ENCODE data around the gene SCARB1. TPM values are rescaled to one million over a fixed set of nuclear protein-coding genes. Genes with fewer than 3 reads are reported as not detected.

Gene SCARB1
- total RNA-seq, 1 donor from 2014 or later = 81.1 TPM

DNA sequence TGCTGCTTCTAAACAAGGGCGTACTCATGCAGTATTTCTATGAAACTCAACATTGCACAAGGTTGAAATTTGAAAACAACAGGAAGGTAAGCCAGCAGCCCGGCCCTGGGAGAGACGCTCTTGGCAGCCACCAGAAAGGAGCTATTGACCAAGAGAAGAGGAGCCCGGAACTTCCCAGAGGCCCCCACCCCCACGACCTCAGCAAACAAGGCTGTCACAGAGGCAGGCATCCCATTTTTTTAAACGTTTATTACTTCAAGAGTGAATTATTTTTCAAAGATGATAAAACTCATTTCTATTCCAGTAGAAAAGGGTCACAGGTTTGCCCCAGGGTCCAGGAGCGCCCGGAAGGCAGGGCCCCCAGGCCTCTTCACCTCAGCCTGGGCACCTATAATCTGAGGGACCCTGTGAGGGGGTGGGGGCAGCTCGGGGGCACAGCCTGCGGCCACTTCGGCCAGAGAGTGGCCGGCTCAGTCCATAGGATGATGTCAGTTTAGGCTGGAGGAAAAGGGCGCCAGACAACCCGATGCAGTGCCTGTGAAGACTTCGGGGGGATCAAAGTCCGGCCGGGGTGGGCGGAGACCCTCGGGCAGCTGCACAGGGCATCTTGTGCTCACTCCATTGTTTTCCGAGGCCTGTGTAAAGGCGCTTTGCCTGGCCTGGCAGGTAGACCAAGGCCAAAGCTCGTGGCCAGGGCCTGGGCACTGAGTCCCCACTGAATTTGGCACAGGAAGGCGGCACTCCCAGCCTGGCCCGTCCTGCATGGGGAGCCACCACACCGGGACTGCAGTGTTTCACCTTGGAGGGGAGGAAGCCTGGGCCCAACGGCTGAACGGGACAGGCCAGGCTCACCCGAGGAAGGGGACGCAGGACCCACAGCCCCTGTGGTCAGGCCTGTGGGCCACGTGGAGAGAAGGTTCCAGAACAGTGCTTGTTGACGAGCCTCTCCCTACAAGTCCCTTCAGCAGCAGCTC lies 86.0 kb downstream of the SCARB1 start:
- Histone ChIP-seq H3K4me3 (no peak overlapping the region), H3K9me3 (no peaks in the 10 kb centered on the region), H3K27me3 (no peaks in the 10 kb centered on the region), H3K4me1 (peaks cover 0 to 15% of the 10 kb centered on the region in 2 donors), H3K27ac (no peak overlapping the region), H3K36me3 (no peaks in the 10 kb centered on the region)
- intact Hi-C loops (cut with DNase I) = no loop called here
- no peak for DNase-seq (ENCODE audit: low spot score in 2 of 2)
- TF ChIP-seq, protein P1, sequence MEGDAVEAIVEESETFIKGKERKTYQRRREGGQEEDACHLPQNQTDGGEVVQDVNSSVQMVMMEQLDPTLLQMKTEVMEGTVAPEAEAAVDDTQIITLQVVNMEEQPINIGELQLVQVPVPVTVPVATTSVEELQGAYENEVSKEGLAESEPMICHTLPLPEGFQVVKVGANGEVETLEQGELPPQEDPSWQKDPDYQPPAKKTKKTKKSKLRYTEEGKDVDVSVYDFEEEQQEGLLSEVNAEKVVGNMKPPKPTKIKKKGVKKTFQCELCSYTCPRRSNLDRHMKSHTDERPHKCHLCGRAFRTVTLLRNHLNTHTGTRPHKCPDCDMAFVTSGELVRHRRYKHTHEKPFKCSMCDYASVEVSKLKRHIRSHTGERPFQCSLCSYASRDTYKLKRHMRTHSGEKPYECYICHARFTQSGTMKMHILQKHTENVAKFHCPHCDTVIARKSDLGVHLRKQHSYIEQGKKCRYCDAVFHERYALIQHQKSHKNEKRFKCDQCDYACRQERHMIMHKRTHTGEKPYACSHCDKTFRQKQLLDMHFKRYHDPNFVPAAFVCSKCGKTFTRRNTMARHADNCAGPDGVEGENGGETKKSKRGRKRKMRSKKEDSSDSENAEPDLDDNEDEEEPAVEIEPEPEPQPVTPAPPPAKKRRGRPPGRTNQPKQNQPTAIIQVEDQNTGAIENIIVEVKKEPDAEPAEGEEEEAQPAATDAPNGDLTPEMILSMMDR (IDR thresholded peaks at IDR 0.05) = no peak

GRCh38 chr12:124776125-124776513 lies 87.5 kb downstream of the SCARB1 start:
- TF ChIP-seq, protein P1 (IDR thresholded peaks at IDR 0.05) = no peak
- Histone ChIP-seq H3K4me3 (no peak overlapping the region), H3K9me3 (no peaks in the 10 kb centered on the region), H3K4me1 (peaks cover 0 to 18% of the 10 kb centered on the region in 2 donors), H3K27ac (no peak overlapping the region), H3K27me3 (no peaks in the 10 kb centered on the region), H3K36me3 (no peaks in the 10 kb centered on the region)
- intact Hi-C loops (cut with DNase I) = no loop called here
- DNase-seq (ENCODE audit: low spot score in 2 of 2) = no peak

DNA sequence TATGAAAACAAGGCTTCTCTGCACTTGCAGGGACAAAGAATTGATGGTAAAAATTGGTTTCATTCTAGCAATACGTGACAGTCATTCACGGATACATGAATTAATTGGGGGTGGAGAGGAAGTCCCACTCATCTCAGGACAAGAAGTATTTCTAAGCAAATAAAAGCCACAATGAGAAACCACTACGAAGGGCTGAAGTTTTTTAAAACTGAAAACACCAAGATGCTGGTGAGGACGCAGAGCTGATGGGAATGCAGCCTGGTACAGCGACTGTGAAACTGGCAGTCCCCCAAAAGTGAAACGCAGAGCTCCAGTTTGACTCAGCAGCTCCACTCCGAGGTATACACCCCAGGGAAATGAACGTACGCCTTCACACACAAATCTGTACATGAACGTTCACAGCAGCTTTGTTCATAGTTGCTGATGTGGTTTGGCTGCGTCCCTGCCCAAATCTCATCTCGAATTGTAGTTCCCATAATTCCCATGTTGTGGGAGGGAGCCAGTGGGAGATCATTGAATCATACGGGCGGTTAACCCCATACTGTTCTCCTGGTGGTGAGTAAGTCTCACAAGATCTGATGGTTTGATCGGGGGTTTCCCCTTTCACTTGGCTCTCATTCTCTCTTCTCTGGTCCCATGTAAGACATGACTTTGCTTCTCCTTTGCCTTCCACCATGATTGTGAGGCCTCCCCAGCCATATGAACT lies 89.0 kb downstream of the SCARB1 start:
- peak overlapping the region; percentile 10 to 46 for H3K4me3 ChIP-seq
- DNase-seq (ENCODE audit: low spot score in 2 of 2) = peak in 1 of 2 donors; percentile 85

DNA sequence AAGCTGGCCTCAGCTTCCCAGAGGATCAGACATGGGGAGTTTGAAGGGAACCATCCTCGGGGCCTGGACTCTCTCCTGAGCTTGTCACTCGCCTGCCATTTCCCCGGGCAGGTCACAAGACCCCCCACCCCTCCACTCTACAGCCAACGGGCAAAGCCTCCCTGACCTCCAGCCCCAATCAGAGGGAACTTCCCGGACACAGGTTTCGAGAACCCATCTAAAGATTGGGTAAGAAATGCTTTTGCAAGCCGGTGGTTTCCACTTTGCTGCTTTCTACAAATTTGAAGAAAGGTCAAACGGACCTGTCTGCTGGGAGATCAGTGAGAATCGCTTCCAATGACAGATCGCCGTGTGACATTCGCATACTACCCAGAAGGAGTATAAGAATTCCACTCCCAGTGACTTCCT lies 89.6 kb downstream of the SCARB1 start:
- intact Hi-C loops (cut with DNase I) = no loop called here

More for the DNA sequence above, 89.0 kb downstream of the SCARB1 start:
- H3K27ac ChIP-seq = peak overlapping the region; percentile 17 to 42
- no peaks in the 10 kb centered on the region for H3K27me3 ChIP-seq
- TF ChIP-seq, protein P1 (IDR thresholded peaks at IDR 0.05) = peak in 1 of 3 experiments; percentile 28
- H3K9me3 ChIP-seq = no peaks in the 10 kb centered on the region
- intact Hi-C loops (cut with DNase I) = no loop called here
- peaks cover 0 to 16% of the 10 kb centered on the region in 2 donors for H3K4me1 ChIP-seq
- H3K36me3 ChIP-seq = no peaks in the 10 kb centered on the region

More for the DNA sequence above, 89.6 kb downstream of the SCARB1 start:
- H3K27ac ChIP-seq = peak overlapping the region; percentile 17 to 42
- H3K36me3 ChIP-seq = no peaks in the 10 kb centered on the region
- peak overlapping the region; percentile 10 to 46 for H3K4me3 ChIP-seq
- TF ChIP-seq, protein P1 (IDR thresholded peaks at IDR 0.05) = no peak
- no peaks in the 10 kb centered on the region for H3K9me3 ChIP-seq
- no peak for DNase-seq (ENCODE audit: low spot score in 2 of 2)
- no peaks in the 10 kb centered on the region for H3K27me3 ChIP-seq
- peaks cover 0 to 16% of the 10 kb centered on the region in 2 donors for H3K4me1 ChIP-seq
